Gastrocnemius medialis (tissue), 4 donors: ENCODE data around the gene PLA2G6. TPM values are rescaled to one million over a fixed set of nuclear protein-coding genes. Genes with fewer than 3 reads are reported as not detected.

Source experiments
- ATAC-seq, 2 donors: fragments of 150-250 bp; one replicate each; pipeline ENCODE4 v1.9.1; 2016
- DNase-seq, 2 donors: peaks; one replicate each; pipeline ENCODE4 v3.0.0-alpha.2; 2019
- H3K27ac ChIP-seq, 4 donors: fragments of 200-600 bp; sonication (generic); 1 replicate in 1 of 4; 2 replicates in 3 of 4; pipeline ENCODE4 v1.5.1; 2016 to 2018; ENCODE audit warnings: mild to moderate bottlenecking in 2 of 4, moderate library complexity in 1 of 4
- H3K27me3 ChIP-seq, 3 donors: fragments of 200-600 bp; sonication (generic) in 2 of 3; 1 replicate in 1 of 3; 2 replicates in 2 of 3; pipeline versions ENCODE4 v1.5.1 to v1.6.0; 2016 to 2019; ENCODE audit warnings: mild to moderate bottlenecking in 1 of 3, moderate library complexity in 1 of 3
- H3K36me3 ChIP-seq, 2 donors: fragments of 200-600 bp; sonication (generic) in 1 of 2; one replicate each; pipeline ENCODE4 v1.5.1; 2017 to 2018
- H3K4me1 ChIP-seq, 2 donors: fragments of 200-600 bp; sonication (generic) in 1 of 2; one replicate each; pipeline ENCODE4 v1.5.1; 2016 to 2017; ENCODE audit warnings: mild to moderate bottlenecking in 2 of 2
- H3K4me3 ChIP-seq, 4 donors: fragments of 200-600 bp; sonication (generic) in 3 of 4; 1 replicate in 1 of 4; 2 replicates in 3 of 4; pipeline ENCODE4 v1.5.1; 2016 to 2019; ENCODE audit warnings: mild to moderate bottlenecking in 2 of 4
- H3K9me3 ChIP-seq, 3 donors: fragments of 200-600 bp; sonication (generic) in 2 of 3; 1 replicate in 1 of 3; 2 replicates in 2 of 3; pipeline ENCODE4 v1.5.1; 2016 to 2019
- CTCF ChIP-seq, 5 experiments: fragments of 450-650 bp in 3 of 5; fragments of 200-600 bp in 2 of 5; sonication (generic) in 2 of 5; IDR thresholded peaks in 4 of 5; conservative IDR thresholded peaks in 1 of 5; 1 replicate in 4 of 5; 2 replicates in 1 of 5; pipeline ENCODE4 v1.5.1; 2016 to 2019; ENCODE audit warnings: antibody characterized with exemption in 5 of 5, mild to moderate bottlenecking in 3 of 5, moderate library complexity in 3 of 5
- POLR2A ChIP-seq, 2 donors: fragments of 450-650 bp; IDR thresholded peaks; one replicate each; pipeline ENCODE4 v1.6.1; 2017; ENCODE audit warnings: antibody characterized with exemption in 2 of 2, mild to moderate bottlenecking in 2 of 2, moderate library complexity in 2 of 2
- in situ Hi-C, 4 donors: fragments of 200-750 bp; cut with MboI; loops; one replicate each; pipeline versions ENCODE4 v1.15.0 to v1.8.0; 2017; ENCODE audit warnings: low sequenced_read_pairs in 4 of 4
- intact Hi-C: fragments of 100-400 bp; cut with DNase I; formaldehyde crosslinking; loops from one replicate; pipeline ENCODE4 v1.15.1; 2023; ENCODE audit warnings: low total_unique reads
- total RNA-seq, 4 donors: library from RNA; depleted of rRNA; stranded (reverse); fragments of >200 nt; gene quantifications; one replicate each; pipeline versions ENCODE4 v1.1.0 to v1.2.3, GENCODE V29; 2016

Gene PLA2G6
- total RNA-seq, 4 donors from 2014 or later, result 9.1 to 19.5 (median 12.1) TPM

GRCh38 chr22:38173641-38173906 is 8.1 kb downstream of the PLA2G6 start:
- H3K27me3 ChIP-seq, result no peaks in the 10 kb centered on the region
- intact Hi-C loops (loop anchor here (10.0 kb wide), 1 partner anchor 531 kb away; the partner anchor contains the start of genes GTPBP1 and JOSD1), in situ Hi-C loops (no loop called here)
- DNase-seq (no peak), ATAC-seq (no peak)
- no peak overlapping the region for H3K4me3 ChIP-seq
- H3K27ac ChIP-seq, result peak overlapping the region; percentile 77 to 97 (median 92)
- peaks cover 55 to 75% of the 10 kb centered on the region in 2 donors for H3K4me1 ChIP-seq
- H3K9me3 ChIP-seq, result no peaks in the 10 kb centered on the region
- no peaks in the 10 kb centered on the region for H3K36me3 ChIP-seq
- TF ChIP-seq CTCF (IDR thresholded peaks at IDR 0.05 in 4 of 5, conservative IDR thresholded peaks at IDR 0.05 in 1 of 5) (no peak), POLR2A (IDR thresholded peaks at IDR 0.05) (no peak)

- peaks cover 56 to 75% of the 10 kb centered on the region in 2 donors for H3K4me1 ChIP-seq
- DNase-seq, result peak; percentile 47 to 63
- no peaks in the 10 kb centered on the region for H3K27me3 ChIP-seq
- peak overlapping the region; percentile 77 to 97 (median 92) for H3K27ac ChIP-seq
- in situ Hi-C loops, result no loop called here
- H3K4me3 ChIP-seq, result no peak overlapping the region
- TF ChIP-seq CTCF (IDR thresholded peaks at IDR 0.05 in 4 of 5, conservative IDR thresholded peaks at IDR 0.05 in 1 of 5) (no peak), POLR2A (IDR thresholded peaks at IDR 0.05) (no peak)
- ATAC-seq, result peak in 1 of 2 donors; percentile 8
- no peaks in the 10 kb centered on the region for H3K9me3 ChIP-seq
- no peaks in the 10 kb centered on the region for H3K36me3 ChIP-seq
- intact Hi-C loops, result loop anchor here (10.0 kb wide), 1 partner anchor 532 kb away; the partner anchor contains the start of genes GTPBP1 and JOSD1
Measured at GRCh38 chr22:38172832-38173640, 8.6 kb downstream of the PLA2G6 start.

GRCh38 chr22:38171927-38172831 is 9.5 kb downstream of the PLA2G6 start:
- H3K27me3 ChIP-seq, result no peaks in the 10 kb centered on the region
- no peaks in the 10 kb centered on the region for H3K9me3 ChIP-seq
- no peak overlapping the region for H3K4me3 ChIP-seq
- TF ChIP-seq POLR2A (IDR thresholded peaks at IDR 0.05) (peak; percentile 37 to 40), CTCF (IDR thresholded peaks at IDR 0.05 in 4 of 5, conservative IDR thresholded peaks at IDR 0.05 in 1 of 5) (no peak)
- ATAC-seq (peak in 1 of 2 donors; percentile 25), DNase-seq (peak; percentile 50 to 53)
- H3K36me3 ChIP-seq, result no peaks in the 10 kb centered on the region
- H3K4me1 ChIP-seq, result peaks cover 58 to 78% of the 10 kb centered on the region in 2 donors
- peak overlapping the region; percentile 77 to 97 (median 92) for H3K27ac ChIP-seq
- in situ Hi-C loops (no loop called here), intact Hi-C loops (loop anchor here (10.0 kb wide), 1 partner anchor 533 kb away; the partner anchor contains the start of genes GTPBP1 and JOSD1)

GRCh38 chr22:38170469-38170868 is 11.2 kb downstream of the PLA2G6 start:
- in situ Hi-C loops, result no loop called here
- Histone ChIP-seq H3K36me3 (peaks cover 0 to 6% of the 10 kb centered on the region in 2 donors), H3K4me1 (peaks cover 44 to 64% of the 10 kb centered on the region in 2 donors), H3K4me3 (no peak overlapping the region), H3K9me3 (no peaks in the 10 kb centered on the region), H3K27me3 (no peaks in the 10 kb centered on the region), H3K27ac (peak overlapping the region; percentile 20 to 97 (median 92))
- DNase-seq (no peak), ATAC-seq (no peak)
- TF ChIP-seq POLR2A (IDR thresholded peaks at IDR 0.05) (no peak), CTCF (IDR thresholded peaks at IDR 0.05 in 4 of 5, conservative IDR thresholded peaks at IDR 0.05 in 1 of 5) (no peak)
- intact Hi-C loops, result loop anchor here (10.0 kb wide), 1 partner anchor 534 kb away; the partner anchor contains the start of genes GTPBP1 and JOSD1
